K562 (cell line): ENCODE data around the gene KCNJ10. TPM values are rescaled to one million over a fixed set of nuclear protein-coding genes. Genes with fewer than 3 reads are reported as not detected.

Source experiments
- GTF3C2 ChIP-seq: IDR thresholded peaks from 3 replicates; pipeline ENCODE4 v1.6.1; 2011; ENCODE audit warnings: borderline replicate concordance, mild to moderate bottlenecking, moderate library complexity; ENCODE audit not compliant: insufficient read length; ENCODE audit errors: extremely low read depth
- HMG20A ChIP-seq: fragments of 450-650 bp; formaldehyde crosslinking; conservative IDR thresholded peaks from 2 replicates; pipeline ENCODE4 v1.4.0; 2020; ENCODE audit warnings: mild to moderate bottlenecking, mixed read lengths
- L3MBTL2 ChIP-seq: fragments of 450-650 bp; IDR thresholded peaks from 2 replicates; pipeline ENCODE4 v1.6.1; 2016; ENCODE audit warnings: mild to moderate bottlenecking, moderate library complexity
- LCOR ChIP-seq: sonication (generic); formaldehyde crosslinking; IDR thresholded peaks from 2 replicates; pipeline ENCODE4 v1.8.0; 2022; ENCODE audit warnings: mild to moderate bottlenecking, missing genetic modification reagents
- MLX ChIP-seq, 2 experiments: fragments of 450-650 bp in 1 of 2; sonication (generic) in 1 of 2; formaldehyde crosslinking; conservative IDR thresholded peaks; 2 replicates each; pipeline versions ENCODE4 v1.4.0 to v1.8.1; 2020 to 2022; ENCODE audit warnings: mild to moderate bottlenecking in 1 of 2, missing genetic modification reagents in 1 of 2
- MTA1 ChIP-seq: fragments of 450-650 bp; IDR thresholded peaks from 2 replicates; pipeline ENCODE4 v1.6.1; 2017; ENCODE audit warnings: borderline replicate concordance
- ZBTB26 ChIP-seq: fragments of 450-650 bp; formaldehyde crosslinking; IDR thresholded peaks from 2 replicates; pipeline ENCODE4 v1.4.0; 2022; ENCODE audit warnings: missing genetic modification characterization
- ZC3H4 ChIP-seq: sonication (generic); formaldehyde crosslinking; IDR thresholded peaks from 2 replicates; pipeline ENCODE4 v1.9.0; 2021; ENCODE audit warnings: missing genetic modification reagents, borderline replicate concordance
- polyA plus RNA-seq, 8 experiments: library from polyadenylated mRNA; depleted of rRNA in 4 of 8; stranded (reverse) in 5 of 8; unstranded in 3 of 8; fragments of >200 nt; fragmentation: Nextera tagmentation in 2 of 8; fragmentation: Illumina TruSeq in 1 of 8; extraction: Ambion mirVana in 2 of 8; extraction: Trizol in 1 of 8; gene quantifications; 2 replicates each; pipeline versions ENCODE4 v1.2.1 to v1.2.3, GENCODE V29; 2011 to 2014; ENCODE audit warnings: inconsistent platforms in 1 of 8, missing spikeins in 1 of 8
- total RNA-seq, 7 experiments: library from RNA; depleted of rRNA in 6 of 7; stranded (reverse); fragments of >200 nt in 6 of 7; fragmentation: Illumina TruSeq in 2 of 7; extraction: Trizol in 2 of 7; gene quantifications; 2 replicates each; pipeline versions ENCODE4 v1.2.1 to v1.2.3, GENCODE V29; 2011 to 2021; ENCODE audit warnings: low replicate concordance in 1 of 7

Gene KCNJ10
- total and polyA plus RNA-seq, 9 of the 15 experiments (the other 6 are each of a cell fraction or from before 2014, with no cell fraction given) = 0.06 to 0.11 TPM; not detected in 7

- no peak for TF ChIP-seq GTF3C2
- TF ChIP-seq HMG20A (CRISPR knock-in tag) = no peak
- TF ChIP-seq L3MBTL2 = no peak
- no peak for TF ChIP-seq MTA1
- no peak for TF ChIP-seq MLX (CRISPR knock-in tag; conservative IDR thresholded peaks at IDR 0.05)
- TF ChIP-seq ZBTB26 (CRISPR knock-in tag) = no peak
- no peak for TF ChIP-seq LCOR (CRISPR knock-in tag)
- no peak for TF ChIP-seq ZC3H4
Observed at GRCh38 chr1:159989581-159989980, 80.4 kb downstream of the KCNJ10 start (continued).
